Thyroid gland (tissue), 4 donors: ENCODE measurements around the gene IRF7.

Experiments
- POLR2A ChIP-seq, 2 donors: fragments of 450-650 bp; IDR thresholded peaks; one replicate each; pipeline ENCODE4 v1.6.1; 2017; ENCODE audit warnings: antibody characterized with exemption in 2 of 2, mild to moderate bottlenecking in 2 of 2, moderate library complexity in 1 of 2
- TF ChIP-seq, protein P1 (sequence below), 6 experiments: fragments of 200-600 bp in 3 of 6; fragments of 450-650 bp in 3 of 6; sonication (generic) in 3 of 6; IDR thresholded peaks; one replicate each; pipeline ENCODE4 v1.5.1; 2016 to 2019; ENCODE audit warnings: antibody characterized with exemption in 6 of 6, mild to moderate bottlenecking in 2 of 6, inconsistent platforms in 1 of 6, moderate library complexity in 1 of 6

GRCh38 chr11:665062-665703, 49.4 kb upstream of the IRF7 start:
- TF ChIP-seq, protein P1, sequence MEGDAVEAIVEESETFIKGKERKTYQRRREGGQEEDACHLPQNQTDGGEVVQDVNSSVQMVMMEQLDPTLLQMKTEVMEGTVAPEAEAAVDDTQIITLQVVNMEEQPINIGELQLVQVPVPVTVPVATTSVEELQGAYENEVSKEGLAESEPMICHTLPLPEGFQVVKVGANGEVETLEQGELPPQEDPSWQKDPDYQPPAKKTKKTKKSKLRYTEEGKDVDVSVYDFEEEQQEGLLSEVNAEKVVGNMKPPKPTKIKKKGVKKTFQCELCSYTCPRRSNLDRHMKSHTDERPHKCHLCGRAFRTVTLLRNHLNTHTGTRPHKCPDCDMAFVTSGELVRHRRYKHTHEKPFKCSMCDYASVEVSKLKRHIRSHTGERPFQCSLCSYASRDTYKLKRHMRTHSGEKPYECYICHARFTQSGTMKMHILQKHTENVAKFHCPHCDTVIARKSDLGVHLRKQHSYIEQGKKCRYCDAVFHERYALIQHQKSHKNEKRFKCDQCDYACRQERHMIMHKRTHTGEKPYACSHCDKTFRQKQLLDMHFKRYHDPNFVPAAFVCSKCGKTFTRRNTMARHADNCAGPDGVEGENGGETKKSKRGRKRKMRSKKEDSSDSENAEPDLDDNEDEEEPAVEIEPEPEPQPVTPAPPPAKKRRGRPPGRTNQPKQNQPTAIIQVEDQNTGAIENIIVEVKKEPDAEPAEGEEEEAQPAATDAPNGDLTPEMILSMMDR (IDR thresholded peaks at IDR 0.05) = no peak
- no peak for TF ChIP-seq POLR2A (IDR thresholded peaks at IDR 0.05)
